Activated CD8-positive, alpha-beta memory T cell treated with anti-CD3 and anti-CD28 coated beads for 4 hours (primary cell): ENCODE results near the gene AGRN.
"Not testable (repeated sequence)": the region's sequence is repeated elsewhere in the genome, so short reads cannot be mapped to it uniquely, and the experiment has no call there.

Source experiments
- DNase-seq, 2 donors: peaks; one replicate each; pipeline ENCODE4 v3.0.0-alpha.2; 2020; ENCODE audit warnings: low read depth in 2 of 2

The AGRN gene

GRCh38 chr1:1020000-1020404, at the start of gene AGRN:
Gene AGRN (plus strand): TSS chr1:1020120. CDS start chr1:1020173, 53 bp downstream.
- DNase-seq: no peak

GRCh38 chr1:970242-970972, 49.5 kb upstream of the AGRN start:
- no peak for DNase-seq

GRCh38 chr1:970973-971730, 48.8 kb upstream of the AGRN start:
- DNase-seq: no peak

- no peak for DNase-seq
Observed at GRCh38 chr1:971751-972506, 48.0 kb upstream of the AGRN start.

- no peak for DNase-seq
Observed at GRCh38 chr1:972726-973458, 47.0 kb upstream of the AGRN start.

GRCh38 chr1:973459-974292, 46.2 kb upstream of the AGRN start:
- DNase-seq: no peak

- DNase-seq: no peak
Observed at GRCh38 chr1:974293-974640, 45.7 kb upstream of the AGRN start.

- DNase-seq: no peak
Observed at GRCh38 chr1:974687-975328, 45.1 kb upstream of the AGRN start.

- no peak for DNase-seq
Observed at GRCh38 chr1:975365-975764, 44.6 kb upstream of the AGRN start.

- DNase-seq: no peak
Observed at GRCh38 chr1:975896-976683, 43.8 kb upstream of the AGRN start.

GRCh38 chr1:976791-977190, 43.1 kb upstream of the AGRN start:
- not testable (repeated sequence) for DNase-seq

GRCh38 chr1:978069-978834, 41.7 kb upstream of the AGRN start:
- no peak for DNase-seq

- DNase-seq: no peak
Observed at GRCh38 chr1:978835-979743, 40.8 kb upstream of the AGRN start.

- DNase-seq: no peak
Observed at GRCh38 chr1:979744-980072, 40.2 kb upstream of the AGRN start.

- DNase-seq: no peak
Observed at GRCh38 chr1:980137-980571, 39.8 kb upstream of the AGRN start.

- DNase-seq: no peak
Observed at GRCh38 chr1:980602-981395, 39.1 kb upstream of the AGRN start.

- DNase-seq: no peak
Observed at GRCh38 chr1:981491-981954, 38.4 kb upstream of the AGRN start.
